Activated T-helper 9 cell treated with anti-CD3 and anti-CD28 coated beads, Interleukin-2, amount 50 U/mL, for 16 hours (primary cell): ENCODE measurements around the gene CACNA1F.

ENCODE experiments used
- DNase-seq: peaks from one replicate; pipeline ENCODE4 v3.0.0-alpha.2; 2020; ENCODE audit warnings: low read depth

CACNA1F gene

DNA sequence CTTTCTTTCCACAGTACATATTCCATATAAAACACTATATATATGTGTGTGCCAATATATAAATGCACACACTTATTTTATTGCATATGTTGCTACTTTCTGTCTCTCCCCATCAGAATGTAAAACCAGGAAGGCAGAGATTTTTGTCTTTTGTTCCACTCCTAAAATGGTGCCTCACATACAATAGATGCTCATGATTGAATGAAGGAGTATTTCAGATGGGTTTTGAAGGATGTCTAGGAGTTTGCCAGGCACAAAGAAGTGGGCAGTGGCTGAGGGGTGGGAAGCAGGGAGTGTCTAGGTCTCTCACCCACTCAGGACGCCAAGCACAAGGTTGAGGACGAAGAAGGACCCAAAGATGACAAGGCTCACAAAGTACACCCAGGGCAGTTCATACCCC is 5.4 kb downstream of the CACNA1F start:
- no peak for DNase-seq

DNA sequence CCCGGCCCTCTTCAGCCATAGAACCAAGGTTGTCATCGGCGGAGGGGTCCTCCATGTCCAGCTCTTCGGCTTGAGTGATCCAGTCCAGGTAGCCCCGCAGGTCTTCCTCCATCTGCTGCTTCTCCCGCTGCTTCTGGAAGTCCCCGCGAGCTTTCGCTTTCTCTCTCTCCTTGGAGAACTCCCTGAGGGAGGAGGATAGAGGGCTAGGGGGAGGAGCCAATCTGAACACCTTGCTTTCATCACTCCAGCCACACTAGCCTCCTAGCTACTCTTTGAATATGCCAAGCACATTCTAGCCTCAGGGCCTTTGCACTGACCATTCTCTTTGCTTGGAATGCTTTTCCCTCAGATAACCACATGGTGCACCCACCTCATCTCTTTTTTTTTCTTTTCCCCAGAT is 6.2 kb downstream of the CACNA1F start:
- no peak for DNase-seq

DNA sequence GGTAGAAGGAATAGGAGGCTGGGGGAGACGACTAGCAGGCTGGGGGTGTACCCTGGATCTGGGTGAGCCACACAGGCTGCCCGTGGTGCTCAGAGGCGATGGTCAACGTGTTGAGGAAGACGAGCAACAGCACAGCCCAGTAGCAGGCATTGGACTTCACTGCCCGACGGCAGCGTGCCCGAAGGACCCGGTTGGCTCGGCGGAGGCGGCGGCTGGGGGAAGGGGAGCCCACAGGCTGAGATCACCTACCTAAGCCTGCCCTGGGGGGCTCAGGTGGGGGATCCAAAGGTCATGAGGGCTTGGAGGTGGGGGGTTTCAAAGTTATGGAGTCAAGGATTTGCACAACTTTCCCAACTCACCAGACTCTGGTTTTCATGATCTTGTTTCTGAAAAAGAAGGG is 7.3 kb downstream of the CACNA1F start:
- DNase-seq = no peak

DNA sequence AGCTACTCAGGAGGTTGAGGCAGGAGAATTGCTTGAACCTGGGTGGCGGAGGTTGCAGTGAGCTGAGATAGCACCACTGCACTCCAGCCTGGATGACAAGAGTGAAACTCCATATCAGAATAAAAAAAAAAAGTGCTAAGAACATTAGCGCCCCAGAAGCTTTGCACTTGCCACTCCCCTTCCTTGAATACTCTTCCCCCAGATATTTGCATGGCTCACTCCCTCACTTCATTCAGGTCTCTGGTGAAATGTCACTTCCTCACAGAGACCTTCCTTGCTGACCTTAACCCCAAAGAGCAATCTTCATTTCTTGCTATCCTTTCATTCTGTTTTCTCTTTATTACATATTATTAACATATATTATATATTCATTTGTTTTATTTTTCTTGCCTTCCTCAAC is 11.3 kb downstream of the CACNA1F start:
- no peak for DNase-seq

DNA sequence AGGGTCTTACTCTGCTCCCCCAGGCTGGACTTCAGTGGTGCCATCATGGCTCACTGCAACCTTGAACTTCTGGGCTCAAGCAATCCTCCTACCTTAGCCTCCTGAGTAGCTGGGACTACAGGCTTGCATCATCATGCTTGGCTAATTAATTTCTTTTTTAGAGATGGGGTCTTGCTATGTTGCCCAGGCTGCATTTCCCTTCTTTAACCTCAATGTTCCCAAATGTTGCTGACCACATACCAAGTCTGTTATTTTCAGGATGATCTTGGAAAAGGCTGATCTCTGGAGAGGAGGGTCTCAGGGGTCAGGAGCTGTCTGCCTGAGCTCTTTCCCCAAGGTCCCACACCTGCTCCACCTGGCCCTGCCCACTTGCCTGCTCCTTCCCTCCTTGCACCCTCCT is 13.0 kb downstream of the CACNA1F start:
- no peak for DNase-seq

DNA sequence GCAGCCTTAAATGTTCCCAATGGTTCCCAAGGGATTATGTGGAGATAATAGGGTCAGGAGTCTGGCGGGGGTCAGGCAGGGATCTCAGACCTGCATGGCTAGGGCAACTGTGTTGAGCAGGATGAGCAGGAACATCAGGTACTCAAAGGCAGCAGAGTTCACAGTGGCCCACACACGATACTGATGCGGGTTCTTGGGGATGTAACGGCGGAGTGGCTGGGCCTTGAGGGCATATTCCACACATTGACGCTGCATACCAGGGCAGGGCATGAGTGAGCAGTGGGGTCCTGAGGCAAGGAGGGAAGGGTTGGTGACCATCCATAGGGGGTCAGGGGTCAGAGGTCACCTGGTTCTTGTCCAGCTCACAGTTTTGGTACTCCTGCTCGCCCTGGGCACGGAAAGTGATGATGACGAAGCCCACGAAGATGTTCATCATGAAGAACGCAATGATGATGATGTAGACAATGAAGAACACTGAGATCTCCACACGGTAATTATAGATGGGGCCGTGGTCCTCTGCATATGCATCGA is 18.1 kb downstream of the CACNA1F start:
- DNase-seq = no peak

DNA sequence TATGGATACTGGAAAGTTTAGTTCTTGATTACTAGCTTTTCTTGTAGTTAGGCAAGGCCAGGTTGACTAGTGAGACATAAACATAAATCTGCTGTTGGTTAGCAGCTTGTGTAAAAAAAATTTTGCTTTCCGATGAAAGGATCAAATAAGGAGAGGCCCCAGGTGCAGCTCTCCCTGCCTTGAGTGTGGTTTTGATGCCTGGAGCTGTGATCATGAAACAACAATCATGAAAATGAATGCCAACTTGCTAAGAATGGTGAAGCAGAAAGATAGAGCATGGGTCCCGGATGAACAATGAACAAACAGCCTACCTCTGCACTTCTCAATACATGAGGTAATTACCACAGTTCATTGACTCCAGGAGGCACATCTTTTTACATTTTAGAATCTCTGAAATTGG is 18.7 kb downstream of the CACNA1F start:
- DNase-seq = no peak

DNA sequence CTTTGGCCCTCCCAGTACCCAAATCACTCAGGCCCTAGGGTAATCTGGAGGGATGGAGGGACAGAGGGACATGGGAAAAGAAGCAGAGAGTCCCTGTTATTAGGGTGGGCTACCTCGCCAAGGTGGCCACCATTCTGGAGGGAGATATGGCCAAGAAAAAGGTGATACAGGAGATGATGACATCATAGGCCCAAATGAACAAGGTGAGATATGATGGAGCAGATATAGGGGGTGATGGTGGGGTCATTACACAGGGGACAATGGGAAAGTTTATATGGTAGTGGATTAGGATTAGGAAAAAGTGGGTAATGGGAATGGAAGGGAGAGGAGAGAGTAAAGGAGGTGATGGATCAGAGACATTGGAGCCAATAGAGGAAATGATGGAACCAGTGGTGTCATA is 20.3 kb downstream of the CACNA1F start:
- no peak for DNase-seq

DNA sequence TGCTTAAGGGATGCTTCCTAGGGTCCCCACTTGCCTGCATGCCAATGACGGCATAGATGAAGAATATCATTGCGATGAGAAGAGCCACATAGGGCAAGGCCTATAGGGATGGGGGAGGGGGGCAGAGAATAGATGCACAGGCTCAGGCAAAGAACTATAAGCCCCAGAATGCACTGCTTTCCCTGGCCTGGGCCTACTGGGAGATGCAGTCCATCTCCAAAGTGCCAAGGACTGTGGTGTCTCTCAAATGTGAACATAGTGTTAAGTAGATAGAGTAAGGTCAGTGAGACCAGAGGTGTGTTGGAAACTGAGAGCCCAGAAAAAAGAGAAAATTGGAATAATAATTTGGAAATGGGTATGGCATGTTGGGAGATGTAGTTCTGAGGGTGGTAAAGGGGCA is 20.9 kb downstream of the CACNA1F start:
- no peak for DNase-seq

DNA sequence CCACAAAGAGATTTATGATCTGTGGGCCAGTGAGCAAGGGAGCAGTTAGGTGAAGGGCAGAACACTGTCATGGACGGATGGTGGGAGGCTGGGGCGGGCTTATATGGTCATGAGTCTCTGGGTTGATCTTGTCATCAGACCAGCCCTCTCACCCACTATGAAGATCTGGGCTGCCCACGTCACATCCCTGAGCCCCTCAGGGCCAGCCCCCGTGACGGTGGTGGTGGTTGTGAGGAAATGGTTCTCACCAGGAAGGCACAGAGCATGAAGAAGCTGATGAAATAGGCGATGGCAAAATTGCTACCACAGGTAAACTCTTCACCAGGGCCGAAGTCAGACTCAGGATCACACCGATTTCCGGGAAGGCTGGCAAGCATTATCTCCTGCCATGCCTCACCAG is 22.1 kb downstream of the CACNA1F start:
- DNase-seq = no peak

DNA sequence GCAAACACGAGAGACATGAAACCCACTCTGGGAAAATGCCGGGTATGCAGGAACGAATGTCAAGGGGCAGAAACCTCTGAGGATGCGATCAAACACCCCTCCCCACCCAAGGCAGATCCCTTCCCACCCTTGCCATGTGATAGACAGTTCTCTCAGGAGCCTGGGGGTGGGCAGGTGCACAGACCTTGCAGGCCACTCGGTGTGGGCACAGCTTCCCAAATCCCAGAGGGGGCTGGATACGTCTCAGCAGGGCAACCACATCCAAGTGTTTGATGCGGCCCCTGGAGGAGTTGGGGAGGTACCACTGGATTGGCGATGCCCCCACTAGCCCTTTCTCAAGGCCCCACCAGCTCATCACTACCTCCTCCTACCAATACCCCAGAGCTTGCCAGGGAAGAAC is 22.7 kb downstream of the CACNA1F start:
- no peak for DNase-seq

DNA sequence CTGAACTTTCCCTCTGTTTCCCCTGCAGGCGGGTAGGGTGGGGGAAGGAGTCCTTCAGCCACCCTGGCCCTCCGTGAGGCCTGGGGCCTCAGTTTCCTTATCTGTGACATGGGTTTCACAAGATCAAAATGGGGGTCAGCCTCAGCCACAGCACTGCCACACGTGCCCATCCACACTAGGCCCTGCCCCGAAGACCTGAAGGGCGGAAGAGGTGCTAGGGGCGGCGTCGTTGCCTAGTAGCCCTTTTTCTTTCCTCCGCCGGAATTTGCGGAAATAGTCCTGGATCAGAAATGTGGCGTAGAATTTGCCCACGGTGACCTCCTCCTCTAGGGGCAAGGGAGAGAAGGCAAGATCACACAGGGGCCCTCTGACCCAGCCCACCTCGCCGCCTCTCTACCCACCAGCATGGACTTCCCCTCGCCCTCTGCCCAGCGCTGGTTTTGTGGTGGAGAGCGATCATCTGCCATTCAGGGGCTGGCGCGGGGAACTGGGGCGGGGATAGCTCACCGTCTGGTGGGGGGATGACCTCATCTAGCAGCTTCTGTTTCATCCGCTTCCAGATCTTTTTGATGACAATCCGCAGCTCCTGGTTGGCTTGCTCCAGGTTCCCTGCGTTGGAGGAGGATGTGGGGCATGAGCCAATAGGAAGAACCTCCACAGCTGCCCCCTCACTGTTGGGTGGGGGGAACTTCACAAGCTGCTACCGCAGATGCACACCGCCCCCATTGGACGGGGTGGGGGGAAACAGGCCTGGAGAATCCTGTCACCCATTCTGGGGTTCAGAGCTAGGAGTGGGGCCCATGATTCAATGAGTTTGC is 23.5 kb downstream of the CACNA1F start:
- no peak for DNase-seq

DNA sequence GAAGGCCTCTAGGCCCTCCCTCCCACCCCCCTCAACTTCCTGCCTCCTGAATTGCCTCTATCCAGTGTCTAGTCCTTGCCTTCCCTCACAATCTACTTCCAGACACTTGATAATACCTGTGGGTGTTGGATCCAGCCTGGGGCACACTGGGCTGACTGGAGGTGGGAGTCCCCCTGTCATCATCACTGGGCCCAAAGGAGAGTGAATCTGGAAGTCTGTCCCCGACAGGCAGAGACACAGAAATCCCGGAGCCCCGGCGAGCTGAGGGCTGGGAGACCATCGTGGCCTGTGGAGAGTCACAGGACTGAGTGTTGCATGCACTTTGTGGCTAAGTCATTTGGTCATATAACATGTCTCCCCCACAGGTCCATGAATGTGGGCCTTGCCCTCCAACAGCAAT is 24.7 kb downstream of the CACNA1F start:
- no peak for DNase-seq

DNA sequence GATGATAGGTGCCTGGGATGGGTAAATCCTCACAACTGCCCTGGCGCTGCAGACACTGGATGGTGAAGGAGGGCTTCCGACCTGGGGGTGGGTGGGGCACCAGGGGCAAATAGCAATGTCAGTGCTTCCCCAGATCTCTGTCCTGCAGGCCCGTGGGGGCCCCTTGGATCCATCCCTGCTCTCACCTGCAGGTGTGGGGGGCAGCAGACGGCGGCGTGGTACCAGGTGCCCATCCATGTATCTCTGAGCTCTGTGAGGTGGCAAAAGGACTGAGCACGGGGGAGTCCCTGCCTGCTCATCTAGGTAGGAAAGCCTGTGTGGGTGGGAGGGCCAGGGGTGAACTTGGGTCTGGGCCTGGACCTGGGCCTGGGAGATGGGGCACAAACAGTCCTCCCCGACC is 26.6 kb downstream of the CACNA1F start:
- no peak for DNase-seq

DNA sequence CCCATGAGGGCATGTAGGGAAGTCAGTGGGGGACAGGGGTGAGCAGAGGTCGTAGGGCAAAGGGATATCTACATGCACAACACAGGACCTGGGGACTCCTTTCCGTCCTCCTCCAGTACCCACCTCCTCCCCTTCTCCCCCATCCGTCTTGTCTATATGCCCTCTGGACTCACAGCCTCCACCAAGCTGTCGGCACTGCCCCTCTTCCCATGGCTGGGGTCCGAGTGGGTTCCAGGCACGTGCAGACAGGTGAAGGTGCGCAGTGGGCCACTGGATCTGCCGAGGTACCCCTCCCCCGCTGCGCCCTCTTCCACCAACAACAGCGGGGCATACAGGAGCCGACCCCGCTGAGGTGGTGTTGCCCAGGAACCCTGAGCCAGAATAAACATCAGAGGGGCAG is 27.7 kb downstream of the CACNA1F start:
- no peak for DNase-seq

DNA sequence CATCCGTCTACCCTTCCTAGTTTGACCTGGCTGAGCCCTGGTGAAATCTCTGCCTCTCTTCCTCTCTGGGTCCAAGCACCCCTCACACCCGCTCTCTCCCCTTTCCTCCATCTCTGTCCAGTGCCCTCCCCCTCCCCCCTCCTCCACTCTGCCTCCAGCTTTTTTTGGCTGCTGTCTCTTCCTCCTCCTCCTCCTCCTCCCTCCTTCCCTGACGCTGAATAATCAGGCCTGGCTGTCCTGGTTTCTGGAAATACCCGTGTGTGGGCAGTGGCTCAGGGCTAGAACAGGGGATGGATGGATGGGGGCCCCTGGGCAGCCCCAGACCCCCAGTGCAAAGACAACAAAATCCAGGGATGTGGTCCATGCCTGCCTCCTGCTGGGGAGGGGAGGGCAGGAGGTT is 28.4 kb downstream of the CACNA1F start:
- DNase-seq = no peak

DNA sequence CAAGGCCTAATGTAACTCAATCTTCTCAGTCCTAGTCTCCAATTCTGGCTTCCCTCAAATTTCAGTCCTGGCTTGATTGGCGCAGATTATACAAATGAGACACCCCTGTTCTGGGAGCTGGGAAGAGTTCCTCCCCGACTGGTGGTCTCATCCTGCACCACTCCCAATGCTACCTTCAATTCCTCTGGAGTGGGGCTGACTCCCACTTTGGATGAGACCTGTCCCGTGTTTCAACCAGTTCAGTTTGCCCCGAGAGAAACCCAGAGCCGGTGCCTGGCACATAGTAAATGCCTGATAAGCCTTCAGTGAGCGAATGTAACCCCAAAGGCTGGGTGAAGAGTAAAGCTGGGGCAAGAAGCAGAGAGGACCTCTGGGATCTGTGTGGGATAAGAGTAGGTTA is 29.1 kb downstream of the CACNA1F start:
- no peak for DNase-seq

DNA sequence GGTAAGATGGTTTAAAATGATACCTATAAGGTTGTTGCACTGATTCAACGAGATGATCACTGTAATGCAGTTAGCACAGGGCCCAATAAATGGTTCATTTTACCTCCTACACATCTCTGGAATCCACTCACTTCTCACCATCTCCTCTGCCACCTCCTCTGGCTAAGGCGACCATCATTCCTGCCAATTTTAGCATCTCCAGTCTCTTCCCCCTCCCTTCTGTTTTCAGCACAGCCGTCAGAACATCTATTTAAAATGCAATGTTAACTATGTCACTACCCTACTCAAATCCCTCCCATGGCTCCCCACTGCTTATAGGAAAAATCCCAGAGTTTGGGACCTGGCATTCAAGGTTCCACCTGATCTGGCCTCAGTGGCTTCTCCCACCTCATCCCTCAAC is 29.6 kb downstream of the CACNA1F start:
- no peak for DNase-seq

DNA sequence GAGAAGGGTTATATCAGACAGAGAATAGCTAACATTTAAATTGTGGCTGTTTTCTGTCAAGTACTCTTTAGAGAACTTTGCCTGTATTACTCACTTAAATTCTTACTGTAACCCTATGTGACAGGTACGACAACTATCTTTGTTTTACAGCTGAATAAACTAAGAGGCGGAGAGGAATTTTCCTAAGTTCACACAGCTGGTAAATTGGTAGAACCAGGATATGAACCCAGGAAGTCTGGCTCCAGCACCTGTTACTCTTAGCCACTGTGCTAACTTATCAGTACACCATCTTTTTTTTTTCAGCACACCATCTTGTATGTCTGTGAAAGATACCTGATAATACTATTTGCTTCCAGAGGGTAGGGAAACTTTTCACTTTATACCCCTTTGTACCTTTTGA is 31.1 kb downstream of the CACNA1F start:
- DNase-seq = no peak

DNA sequence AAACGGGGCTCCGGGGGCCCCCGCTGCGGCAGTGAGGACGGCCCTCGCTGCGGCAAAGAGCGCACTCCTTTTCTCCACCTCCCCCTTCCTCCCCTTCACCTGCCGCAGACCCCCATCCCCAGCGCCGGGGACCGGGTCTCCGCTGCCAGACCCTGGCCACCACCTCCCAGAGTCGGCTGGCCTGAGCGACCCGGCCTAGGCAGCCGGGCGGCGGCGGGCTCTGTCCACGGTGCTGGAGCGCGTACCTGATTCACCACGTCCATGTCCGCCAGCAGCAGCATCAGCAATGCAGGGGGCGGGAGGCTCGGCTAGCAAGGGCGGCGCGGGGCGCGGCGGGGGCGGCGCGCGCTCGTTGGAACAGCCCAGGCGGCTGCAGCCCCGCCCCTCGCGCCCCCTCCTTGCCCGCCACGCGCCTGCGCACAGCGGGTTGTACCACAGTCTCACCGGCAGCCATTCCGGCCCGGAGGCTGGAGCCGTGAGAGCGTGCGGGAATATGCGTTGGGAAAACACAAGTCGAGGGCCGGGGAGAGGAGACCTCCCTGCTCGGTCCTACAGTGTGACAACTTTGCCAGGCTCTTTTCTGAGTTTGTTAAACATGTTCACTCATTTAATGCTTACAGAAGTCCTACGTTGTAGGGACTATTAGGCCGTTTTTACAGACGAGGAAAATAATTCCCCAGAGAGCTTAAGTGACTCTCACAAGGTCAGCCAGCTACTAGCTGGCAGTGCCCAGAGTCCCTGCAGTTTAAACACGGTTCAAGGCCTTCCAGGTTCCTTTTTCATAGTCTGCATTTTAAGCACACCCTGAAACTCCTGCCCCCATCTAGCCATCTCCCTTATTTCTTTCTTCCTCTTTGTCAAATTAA is 33.0 kb downstream of the CACNA1F start, which contains the start of gene SYP:
Gene SYP, minus strand, starts transcription at position 288 of the 866 bp plus-strand sequence. Its CDS starts 7 bp downstream, at position 281.
- peak; percentile 81 for DNase-seq

DNA sequence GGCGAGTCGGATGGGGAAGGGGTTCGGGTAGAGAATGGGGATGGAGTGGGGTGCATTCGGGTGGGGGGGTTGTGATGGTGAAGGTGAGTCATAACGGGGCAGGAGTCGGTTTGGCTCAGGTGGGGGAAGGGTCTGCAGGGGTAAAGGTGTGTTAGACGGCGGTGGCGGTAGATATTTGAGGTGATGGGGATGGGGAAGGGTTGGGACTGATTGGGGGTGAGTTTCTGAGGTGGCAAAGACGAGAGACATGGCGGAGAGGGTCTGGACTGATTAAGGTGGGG is 33.9 kb downstream of the CACNA1F start:
- no peak for DNase-seq

DNA sequence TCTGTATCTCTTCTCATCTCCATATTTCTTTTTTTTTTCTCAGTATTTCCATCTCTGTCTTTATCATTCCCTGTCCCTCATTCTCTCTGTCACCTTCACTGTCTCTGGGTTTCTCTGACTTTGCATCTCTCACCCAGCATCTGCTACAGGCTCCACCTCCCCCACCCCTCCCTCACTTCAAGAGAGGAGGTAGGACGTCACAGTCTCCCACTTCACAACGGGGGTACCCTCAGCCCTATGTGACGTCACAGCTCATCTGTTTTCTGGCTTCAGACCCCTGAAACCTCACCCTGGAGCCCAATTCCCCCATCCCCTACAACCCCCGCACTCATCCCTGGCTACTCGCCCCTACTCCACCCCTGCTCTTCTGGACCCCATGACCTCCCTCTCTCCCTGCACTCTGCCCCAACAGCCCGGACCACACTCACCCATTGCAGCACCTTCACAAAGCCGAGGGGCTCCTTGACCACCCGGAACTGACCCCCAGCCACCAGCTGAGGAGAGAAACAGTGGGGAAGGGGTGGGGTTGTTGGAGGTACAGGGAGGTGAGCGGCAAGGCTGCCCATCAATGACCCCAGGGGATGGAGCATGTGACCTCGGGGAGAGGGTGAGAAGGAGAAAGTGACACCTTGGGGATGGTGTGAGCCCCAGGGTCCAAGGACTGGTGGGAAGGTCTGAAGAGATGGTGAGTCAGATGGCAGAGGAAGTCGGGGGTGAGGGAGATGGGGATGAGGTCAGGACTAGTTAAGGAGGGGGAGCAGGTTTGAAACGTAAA is 34.4 kb downstream of the CACNA1F start:
- DNase-seq = no peak
